Measurements from ENCODE around the gene GLI2. TPM values are rescaled to one million over a fixed set of nuclear protein-coding genes. Genes with fewer than 3 reads are reported as not detected.

The GLI2 gene
- total and polyA plus RNA-seq, 2 of the 4 experiments (the other 2 are of a cell fraction): 3.8 to 26.0 TPM

GRCh38 chr2:120763931-120764330 lies 28.3 kb downstream of the GLI2 start:
- Histone ChIP-seq H3K27ac (ENCODE audit: insufficient read depth, low read length) (peak overlapping the region; percentile 84), H3K9me3 (ENCODE audit: control insufficient read depth, insufficient read depth, low read length) (no peaks in the 10 kb centered on the region), H2BK120ac (ENCODE audit: low read depth, low read length) (peak overlapping the region; percentile 94), H2AK9ac (replicated peaks; ENCODE audit: low read depth, low read length, poor library complexity) (no peak overlapping the region), H2BK20ac (ENCODE audit: low read depth, low read length) (peak overlapping the region; percentile 91), H3K4me2 (ENCODE audit: low read depth, low read length) (no peak overlapping the region), H4K20me1 (ENCODE audit: insufficient read depth, low read length) (peaks cover 27% of the 10 kb centered on the region), H3K18ac (ENCODE audit: low read depth, low read length) (peak overlapping the region; percentile 12; the same call in 1 of the 2 replicates), H2AK5ac (ENCODE audit: low read depth, low read length) (peak overlapping the region; percentile 95), H4K91ac (ENCODE audit: insufficient read depth, low read depth, low read length) (peak overlapping the region; percentile 97), H3K56ac (ENCODE audit: extremely low read depth, insufficient read depth, low read length) (no peak overlapping the region), H3K4ac (ENCODE audit: low read depth, low read length) (peak overlapping the region; percentile 97), H3K9ac (ENCODE audit: low read depth, low read length) (no peak overlapping the region), H3K27me3 (ENCODE audit: control insufficient read depth, insufficient read depth, low read length) (no peaks in the 10 kb centered on the region), H4K8ac (ENCODE audit: low read depth in 2 of 2, low read length in 2 of 2) (peak overlapping the region; percentile 78 to 81; a peak in 3 of 4 replicates), H3K23ac (ENCODE audit: low read depth, low read length) (peak overlapping the region; percentile 95), H3K79me1 (ENCODE audit: low read depth in 1 of 2, low read length in 2 of 2) (peaks cover 13 to 91% of the 10 kb centered on the region in 2 experiments; a peak in 3 of 4 replicates), H2AFZ (replicated peaks; ENCODE audit: low read length, poor library complexity) (no peak overlapping the region), H3K14ac (replicated peaks; ENCODE audit: low read depth, low read length) (peak overlapping the region; percentile 78), H3K4me1 (ENCODE audit: control insufficient read depth, insufficient read depth, low read length) (peaks cover 69% of the 10 kb centered on the region), H2BK5ac (ENCODE audit: low read depth, low read length, poor library complexity, severe bottlenecking) (peak overlapping the region; percentile 94), H3K36me3 (ENCODE audit: control insufficient read depth, insufficient read depth, low read length) (no peaks in the 10 kb centered on the region), H3K9me1 (ENCODE audit: insufficient read depth, low read length) (peaks cover 75% of the 10 kb centered on the region), H2BK15ac (ENCODE audit: low read depth, low read length) (peak overlapping the region; percentile 93; the same call in 2 of the 3 replicates), H4K5ac (ENCODE audit: low read depth, low read length) (peak overlapping the region; percentile 24), H3K4me3 (ENCODE audit: insufficient read depth, low read depth, low read length) (no peak overlapping the region)
- intact Hi-C loops (cut with micrococcal nuclease): no loop called here
- BruUV-seq (replicated peaks): no TSS peak
- CTCF ChIA-PET: no interaction called here
- dilution Hi-C loops (cut with HindIII; ENCODE audit: low sequenced_read_pairs, unreplicated experiment): no loop called here
- no peak for ATAC-seq (ENCODE audit: low read depth)
- no peak for DNase-seq
- TF ChIP-seq MAZ (IDR thresholded peaks at IDR 0.05; ENCODE audit: borderline replicate concordance, low read depth, low read length): no peak
- TF ChIP-seq MXI1 (IDR thresholded peaks at IDR 0.05; ENCODE audit: borderline replicate concordance, low read depth, low read length): no peak
- TF ChIP-seq SMC3 (IDR thresholded peaks at IDR 0.05; ENCODE audit: low read depth, low read length): no peak
- no peak for TF ChIP-seq RFX5 (IDR thresholded peaks at IDR 0.05; ENCODE audit: low read depth, low read length)
- TF ChIP-seq MAFK (IDR thresholded peaks at IDR 0.05; ENCODE audit: low read depth, low read length): no peak
- no peak for TF ChIP-seq BHLHE40 (IDR thresholded peaks at IDR 0.05; ENCODE audit: low read depth, low read length)
- TF ChIP-seq, protein P1, sequence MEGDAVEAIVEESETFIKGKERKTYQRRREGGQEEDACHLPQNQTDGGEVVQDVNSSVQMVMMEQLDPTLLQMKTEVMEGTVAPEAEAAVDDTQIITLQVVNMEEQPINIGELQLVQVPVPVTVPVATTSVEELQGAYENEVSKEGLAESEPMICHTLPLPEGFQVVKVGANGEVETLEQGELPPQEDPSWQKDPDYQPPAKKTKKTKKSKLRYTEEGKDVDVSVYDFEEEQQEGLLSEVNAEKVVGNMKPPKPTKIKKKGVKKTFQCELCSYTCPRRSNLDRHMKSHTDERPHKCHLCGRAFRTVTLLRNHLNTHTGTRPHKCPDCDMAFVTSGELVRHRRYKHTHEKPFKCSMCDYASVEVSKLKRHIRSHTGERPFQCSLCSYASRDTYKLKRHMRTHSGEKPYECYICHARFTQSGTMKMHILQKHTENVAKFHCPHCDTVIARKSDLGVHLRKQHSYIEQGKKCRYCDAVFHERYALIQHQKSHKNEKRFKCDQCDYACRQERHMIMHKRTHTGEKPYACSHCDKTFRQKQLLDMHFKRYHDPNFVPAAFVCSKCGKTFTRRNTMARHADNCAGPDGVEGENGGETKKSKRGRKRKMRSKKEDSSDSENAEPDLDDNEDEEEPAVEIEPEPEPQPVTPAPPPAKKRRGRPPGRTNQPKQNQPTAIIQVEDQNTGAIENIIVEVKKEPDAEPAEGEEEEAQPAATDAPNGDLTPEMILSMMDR (conservative IDR thresholded peaks at IDR 0.05; ENCODE audit: low read depth, low read length): no peak
- TF ChIP-seq NFE2L2 (IDR thresholded peaks at IDR 0.05; ENCODE audit: low read depth, low read length): no peak
- TF ChIP-seq RAD21 (IDR thresholded peaks at IDR 0.05; ENCODE audit: low read length): no peak
- no peak for TF ChIP-seq ELK1 (IDR thresholded peaks at IDR 0.05; ENCODE audit: borderline replicate concordance, low read depth, low read length)
- no peak for TF ChIP-seq CHD1 (IDR thresholded peaks at IDR 0.05; ENCODE audit: low read depth, low read length)
- no peak for TF ChIP-seq FOS (IDR thresholded peaks at IDR 0.05; ENCODE audit: low read depth, low read length)
- no peak for TF ChIP-seq CEBPB (IDR thresholded peaks at IDR 0.05; ENCODE audit: low read depth, low read length)
- no peak for TF ChIP-seq RCOR1 (IDR thresholded peaks at IDR 0.05; ENCODE audit: insufficient replicate concordance, low read length)
- WGBS, 2 experiments (ENCODE audit: extremely low coverage in 2 of 2, insufficient read length in 1 of 2): 92% methylated on average over 5 of the region's 10 CpGs; no CpG with 5 or more reads in 1 of the 2 experiments
- POLR2A ChIA-PET (ENCODE audit: unreplicated experiment): no interaction called here
- in situ Hi-C loops (cut with MboI; ENCODE audit: low sequenced_read_pairs): no loop called here

All from IMR-90 (cell line).